Trophoblast cell (in vitro differentiated cells and primary cell): ENCODE results near the gene PTGFR.

Experiments
- DNase-seq, 2 donors: peaks; one replicate each; pipeline ENCODE4 v3.0.0-alpha.2; 2016
- H2AFZ ChIP-seq: 2 replicates; pipeline ENCODE4 v1.6.1; 2013; ENCODE audit warnings: low read length, moderate library complexity, mild to moderate bottlenecking; ENCODE audit not compliant: insufficient read depth, poor library complexity
- H2AK5ac ChIP-seq: 2 replicates; pipeline ENCODE4 v1.6.1; 2013; ENCODE audit warnings: mild to moderate bottlenecking, low read length
- H2BK120ac ChIP-seq: 2 replicates; pipeline ENCODE4 v1.6.1; 2013; ENCODE audit warnings: low read length, mild to moderate bottlenecking, moderate library complexity; ENCODE audit not compliant: insufficient read depth, poor library complexity
- H2BK12ac ChIP-seq: 2 replicates; pipeline ENCODE4 v1.6.1; 2013; ENCODE audit warnings: mild to moderate bottlenecking, low read length, moderate library complexity
- H2BK5ac ChIP-seq: 2 replicates; pipeline ENCODE4 v1.6.1; 2013; ENCODE audit warnings: low read length, low read depth, moderate library complexity, mild to moderate bottlenecking; ENCODE audit not compliant: poor library complexity
- H3K14ac ChIP-seq: 2 replicates; pipeline ENCODE4 v1.6.1; 2013; ENCODE audit warnings: mild to moderate bottlenecking, low read length
- H3K18ac ChIP-seq: 2 replicates; pipeline ENCODE4 v1.6.1; 2013; ENCODE audit warnings: mild to moderate bottlenecking, low read length
- H3K23ac ChIP-seq: 2 replicates; pipeline ENCODE4 v1.6.1; 2013; ENCODE audit warnings: low read length
- H3K27ac ChIP-seq: 2 replicates; pipeline ENCODE4 v1.5.1; 2013; ENCODE audit warnings: low read depth, mild to moderate bottlenecking, inconsistent platforms, low read length, moderate library complexity
- H3K27me3 ChIP-seq: 2 replicates; pipeline ENCODE4 v1.6.1; 2013; ENCODE audit warnings: inconsistent platforms, mild to moderate bottlenecking, low read length, moderate library complexity; ENCODE audit not compliant: insufficient read depth
- H3K36me3 ChIP-seq, 2 experiments: 1 replicate in 1 of 2; 2 replicates in 1 of 2; pipeline ENCODE4 v1.6.1; 2013; ENCODE audit warnings: low read length in 2 of 2, mild to moderate bottlenecking in 2 of 2, moderate library complexity in 1 of 2; ENCODE audit not compliant: insufficient read depth in 2 of 2, control insufficient read depth in 1 of 2
- H3K4ac ChIP-seq: 2 replicates; pipeline ENCODE4 v1.6.1; 2013; ENCODE audit warnings: low read depth, mild to moderate bottlenecking, low read length, moderate library complexity
- H3K4me1 ChIP-seq, 2 experiments: 1 replicate in 1 of 2; 2 replicates in 1 of 2; pipeline ENCODE4 v1.6.1; 2013; ENCODE audit warnings: low read length in 2 of 2, mild to moderate bottlenecking in 2 of 2, moderate library complexity in 1 of 2; ENCODE audit not compliant: insufficient read depth in 2 of 2, control insufficient read depth in 1 of 2
- H3K4me2 ChIP-seq: 2 replicates; pipeline ENCODE4 v1.6.1; 2013; ENCODE audit warnings: inconsistent platforms, mild to moderate bottlenecking, low read length, moderate library complexity
- H3K4me3 ChIP-seq: 2 replicates; pipeline ENCODE4 v1.5.1; 2013; ENCODE audit warnings: mild to moderate bottlenecking, low read depth, low read length, inconsistent platforms
- H3K79me1 ChIP-seq: one replicate; pipeline ENCODE4 v1.6.1; 2013; ENCODE audit warnings: low read length
- H3K79me2 ChIP-seq: 2 replicates; pipeline ENCODE4 v1.6.1; 2013; ENCODE audit warnings: low read length, mild to moderate bottlenecking; ENCODE audit not compliant: control insufficient read depth, insufficient read depth, poor library complexity
- H3K9ac ChIP-seq: 2 replicates; pipeline ENCODE4 v1.6.1; 2013; ENCODE audit warnings: mild to moderate bottlenecking, low read length
- H3K9me3 ChIP-seq: 2 replicates; pipeline ENCODE4 v1.6.1; 2013; ENCODE audit warnings: low read depth, mild to moderate bottlenecking, control low read depth, inconsistent platforms, low read length; ENCODE audit not compliant: insufficient read depth
- H4K12ac ChIP-seq: 2 replicates; pipeline ENCODE4 v1.6.1; 2013; ENCODE audit warnings: low read depth, mild to moderate bottlenecking, low read length, moderate library complexity
- H4K8ac ChIP-seq: 2 replicates; pipeline ENCODE4 v1.6.1; 2013; ENCODE audit warnings: low read depth, mild to moderate bottlenecking, low read length, moderate library complexity
- H4K91ac ChIP-seq: one replicate; pipeline ENCODE4 v1.6.1; 2013; ENCODE audit warnings: low read depth, mild to moderate bottlenecking, low read length, moderate library complexity
- WGBS: extraction: QIAGEN DNeasy Blood & Tissue Kit; methylation state at CpG from one replicate; pipeline ENCODE4 v1.1.7; 2013; ENCODE audit warnings: missing lambda C conversion rate; ENCODE audit not compliant: insufficient read length, insufficient coverage; ENCODE audit errors: extremely low coverage; 5-methylcytosine and 5-hydroxymethylcytosine counted together

PTGFR gene

DNA sequence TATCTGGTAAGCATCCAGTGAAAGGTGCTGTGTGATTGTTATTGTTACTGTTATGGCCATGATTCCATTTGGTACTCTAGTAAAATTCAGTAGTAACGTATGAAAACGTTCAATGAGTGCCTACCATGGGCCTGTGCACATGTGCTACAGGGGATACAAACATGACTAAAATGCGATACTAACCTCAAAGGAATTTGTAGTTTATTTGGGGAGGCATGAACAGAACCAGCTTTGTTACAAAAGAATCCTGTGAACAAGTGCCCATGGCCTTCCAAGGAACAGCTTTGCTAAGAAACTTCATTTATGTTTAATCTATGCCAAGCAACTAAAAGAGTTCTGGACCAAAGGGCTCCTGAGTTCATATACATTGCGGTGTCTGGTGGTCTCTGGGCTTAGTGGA, 28.7 kb downstream of the PTGFR start:
- no peak overlapping the region for H2BK120ac ChIP-seq
- no CpG with 5 or more reads among the region's 4 CpGs for WGBS
- H3K79me2 ChIP-seq, result no peaks in the 10 kb centered on the region
- no peak overlapping the region for H4K91ac ChIP-seq
- H2AFZ ChIP-seq, result no peak overlapping the region
- no peaks in the 10 kb centered on the region for H3K4me1 ChIP-seq
- H2BK5ac ChIP-seq, result no peak overlapping the region
- no peak for DNase-seq
- no peak overlapping the region for H3K18ac ChIP-seq
- H3K27me3 ChIP-seq, result no peaks in the 10 kb centered on the region
- no peak overlapping the region for H2AK5ac ChIP-seq
- H3K9me3 ChIP-seq, result no peaks in the 10 kb centered on the region
- H4K8ac ChIP-seq, result no peak overlapping the region
- no peaks in the 10 kb centered on the region for H3K36me3 ChIP-seq
- no peak overlapping the region for H3K27ac ChIP-seq
- no peak overlapping the region for H3K4me2 ChIP-seq
- no peak overlapping the region for H3K23ac ChIP-seq
- H3K4ac ChIP-seq, result no peak overlapping the region
- no peak overlapping the region for H3K14ac ChIP-seq
- H2BK12ac ChIP-seq, result no peak overlapping the region
- H3K79me1 ChIP-seq, result no peaks in the 10 kb centered on the region
- H4K12ac ChIP-seq, result no peak overlapping the region
- H3K9ac ChIP-seq, result no peak overlapping the region
- H3K4me3 ChIP-seq, result no peak overlapping the region

DNA sequence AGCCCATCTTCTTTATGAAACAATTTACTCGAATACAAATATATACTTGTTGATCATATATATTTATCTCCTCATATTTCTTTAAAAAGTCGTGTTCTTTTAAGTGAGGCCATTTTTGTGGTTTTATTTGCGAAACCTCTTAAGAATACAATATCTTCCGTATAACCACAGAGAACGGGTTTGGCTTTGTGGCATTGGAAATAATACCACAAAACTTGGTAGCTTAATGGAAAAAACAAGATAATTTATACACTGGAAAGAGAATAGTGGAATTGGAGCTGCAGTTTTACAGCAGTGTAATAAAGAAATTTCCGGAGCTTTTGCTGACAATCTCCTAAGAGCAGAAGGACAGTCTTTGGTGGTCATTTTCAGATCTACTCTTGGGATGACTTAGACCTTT, 29.4 kb downstream of the PTGFR start:
- Histone ChIP-seq H3K9me3 (no peaks in the 10 kb centered on the region), H2BK12ac (no peak overlapping the region), H3K27me3 (no peaks in the 10 kb centered on the region), H2BK120ac (no peak overlapping the region), H4K12ac (no peak overlapping the region), H3K4me3 (no peak overlapping the region), H3K14ac (no peak overlapping the region), H2BK5ac (no peak overlapping the region), H2AK5ac (no peak overlapping the region), H3K4ac (no peak overlapping the region), H3K4me1 (no peaks in the 10 kb centered on the region), H3K36me3 (no peaks in the 10 kb centered on the region), H3K27ac (no peak overlapping the region), H3K18ac (no peak overlapping the region), H3K23ac (no peak overlapping the region), H4K91ac (no peak overlapping the region), H3K79me1 (no peaks in the 10 kb centered on the region), H2AFZ (no peak overlapping the region), H4K8ac (no peak overlapping the region), H3K4me2 (no peak overlapping the region), H3K9ac (no peak overlapping the region), H3K79me2 (no peaks in the 10 kb centered on the region)
- DNase-seq, result no peak
- no CpG with 5 or more reads among the region's 6 CpGs for WGBS

DNA sequence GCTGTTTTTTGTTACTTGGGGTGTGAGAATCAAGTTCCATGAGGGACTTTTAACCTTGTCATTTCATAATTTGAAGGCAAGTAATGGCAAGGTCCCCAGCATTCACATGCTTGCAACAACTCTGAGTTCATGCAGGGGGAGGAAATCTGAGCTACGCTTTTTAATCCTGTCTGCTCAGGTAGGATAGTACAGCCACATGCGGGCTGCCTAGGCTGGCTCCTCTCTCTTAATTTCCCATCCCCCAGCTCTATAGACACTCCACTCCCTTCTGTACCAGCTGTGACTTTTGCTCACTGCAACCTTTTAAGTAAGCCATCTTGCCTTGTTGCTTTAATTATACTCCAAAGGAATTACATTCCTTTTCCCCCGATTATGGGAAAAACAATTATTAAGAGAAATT, 30.1 kb downstream of the PTGFR start:
- Histone ChIP-seq H3K4ac (no peak overlapping the region), H3K4me3 (no peak overlapping the region), H4K91ac (no peak overlapping the region), H2BK5ac (no peak overlapping the region), H3K9me3 (no peaks in the 10 kb centered on the region), H3K36me3 (no peaks in the 10 kb centered on the region), H3K23ac (no peak overlapping the region), H3K4me1 (no peaks in the 10 kb centered on the region), H3K27ac (no peak overlapping the region), H2BK120ac (no peak overlapping the region), H3K4me2 (no peak overlapping the region), H2BK12ac (no peak overlapping the region), H2AK5ac (no peak overlapping the region), H3K79me2 (no peaks in the 10 kb centered on the region), H4K12ac (no peak overlapping the region), H3K14ac (no peak overlapping the region), H4K8ac (no peak overlapping the region), H3K79me1 (no peaks in the 10 kb centered on the region), H2AFZ (no peak overlapping the region), H3K9ac (no peak overlapping the region), H3K27me3 (no peaks in the 10 kb centered on the region), H3K18ac (no peak overlapping the region)
- no CpG with 5 or more reads among the region's 3 CpGs for WGBS
- DNase-seq, result no peak

DNA sequence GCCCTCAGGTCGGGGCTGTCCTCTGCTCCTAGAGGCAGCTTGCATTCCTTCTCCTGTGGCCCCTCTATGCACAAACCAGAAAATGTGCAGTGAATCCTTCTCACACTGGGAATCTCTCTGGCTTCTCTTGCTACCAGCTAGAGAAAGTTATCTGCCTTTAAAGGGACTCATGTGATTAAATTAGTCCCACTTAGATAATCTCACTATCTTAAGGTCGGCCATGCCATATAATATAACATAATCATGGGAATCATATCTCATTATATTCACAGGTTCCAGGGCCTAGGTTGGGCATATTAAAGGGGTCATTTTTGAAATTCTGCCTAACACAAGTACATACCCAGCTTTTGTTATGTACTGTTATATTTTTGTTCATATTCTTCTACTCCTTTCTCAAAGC, 31.4 kb downstream of the PTGFR start:
- Histone ChIP-seq H3K27ac (no peak overlapping the region), H2BK5ac (no peak overlapping the region)

More for the DNA sequence above, 31.4 kb downstream of the PTGFR start:
- no peak overlapping the region for H3K18ac ChIP-seq
- no peaks in the 10 kb centered on the region for H3K79me2 ChIP-seq
- no peaks in the 10 kb centered on the region for H3K4me1 ChIP-seq
- H3K4me2 ChIP-seq, result no peak overlapping the region
- no peak overlapping the region for H2BK120ac ChIP-seq
- H3K4ac ChIP-seq, result no peak overlapping the region
- no peak overlapping the region for H2AFZ ChIP-seq
- H3K9ac ChIP-seq, result no peak overlapping the region
- no peaks in the 10 kb centered on the region for H3K36me3 ChIP-seq
- H3K27me3 ChIP-seq, result no peaks in the 10 kb centered on the region
- WGBS, result no CpG with 5 or more reads among the region's 2 CpGs
- no peaks in the 10 kb centered on the region for H3K9me3 ChIP-seq
- no peak overlapping the region for H4K8ac ChIP-seq
- no peak overlapping the region for H4K12ac ChIP-seq
- H3K23ac ChIP-seq, result no peak overlapping the region
- DNase-seq, result no peak
- no peak overlapping the region for H3K4me3 ChIP-seq
- H2BK12ac ChIP-seq, result no peak overlapping the region
- H3K14ac ChIP-seq, result no peak overlapping the region
- H4K91ac ChIP-seq, result no peak overlapping the region
- no peak overlapping the region for H2AK5ac ChIP-seq
- H3K79me1 ChIP-seq, result no peaks in the 10 kb centered on the region
